ENCODE results near the gene ARMC10. TPM values are rescaled to one million over a fixed set of nuclear protein-coding genes. Genes with fewer than 3 reads are reported as not detected.
"Not testable (repeated sequence)": the region's sequence is repeated elsewhere in the genome, so short reads cannot be mapped to it uniquely, and the experiment has no call there.

The ARMC10 gene
- 20.0 TPM for polyA plus RNA-seq (ENCODE audit: insufficient read length)

GRCh38 chr7:103074519-103075336, at the start of gene ARMC10, which contains the start of gene FBXL13:
Gene ARMC10 (plus strand): TSS chr7:103075140. CDS start chr7:103075273, 133 bp downstream.
Gene FBXL13 (minus strand): TSS chr7:103074796.
- peak; percentile 94 for DNase-seq

DNA sequence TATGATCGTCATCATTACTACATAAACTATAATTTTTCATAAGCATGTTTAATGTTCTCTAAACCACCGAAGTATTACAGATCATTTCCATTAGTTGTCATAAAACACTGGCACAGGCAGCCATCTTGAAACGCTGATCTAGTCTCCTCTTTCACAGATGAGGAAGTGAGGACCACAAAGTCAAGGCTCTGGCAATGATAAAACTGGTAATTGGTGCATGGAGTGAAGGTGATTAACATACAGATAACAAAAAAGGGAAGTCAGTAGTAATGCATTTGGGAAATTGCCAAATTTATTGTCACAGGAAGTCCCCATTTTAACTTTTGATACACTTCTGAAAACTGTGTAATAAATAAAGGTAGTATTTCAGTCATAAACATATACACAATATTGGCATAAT, 49.6 kb upstream of the ARMC10 start:
- DNase-seq: no peak

DNA sequence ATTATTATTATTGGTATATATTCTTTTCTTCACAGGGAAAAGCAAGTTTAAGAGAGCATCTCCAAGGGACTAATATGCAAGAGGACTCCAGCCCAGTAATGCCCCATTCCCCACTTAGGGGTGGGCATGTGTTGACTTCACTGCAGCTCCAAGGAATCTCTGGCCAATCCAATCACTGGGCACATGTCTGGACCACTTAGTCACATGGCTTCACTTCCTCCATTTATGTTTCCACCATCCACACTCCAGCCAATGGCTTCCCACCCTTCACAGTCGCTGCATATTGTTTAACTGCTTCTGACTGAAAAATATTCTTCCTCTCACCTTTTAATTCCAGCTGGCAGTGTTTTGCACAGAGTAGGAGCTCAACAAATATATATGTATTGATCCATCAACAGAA, 43.9 kb upstream of the ARMC10 start:
- no peak for DNase-seq

DNA sequence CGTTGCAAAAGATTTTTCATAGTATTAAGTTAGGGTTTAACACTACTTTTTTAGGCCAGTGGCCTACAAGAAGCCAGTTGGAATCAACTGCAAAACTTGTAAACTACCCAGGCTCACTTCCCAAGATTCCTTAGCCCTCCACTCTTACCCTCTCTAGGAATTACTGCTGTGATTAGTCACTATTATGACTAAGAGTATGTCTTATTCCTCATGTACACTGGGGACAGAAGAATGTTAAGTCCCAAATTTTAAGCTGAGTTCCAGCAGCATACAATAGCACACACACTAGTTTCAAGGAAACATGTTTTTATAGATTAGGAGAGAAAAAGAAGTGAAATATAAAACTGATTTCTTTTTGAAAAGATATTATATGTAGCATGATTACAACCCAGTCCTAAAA, 43.2 kb upstream of the ARMC10 start:
- no peak for DNase-seq

DNA sequence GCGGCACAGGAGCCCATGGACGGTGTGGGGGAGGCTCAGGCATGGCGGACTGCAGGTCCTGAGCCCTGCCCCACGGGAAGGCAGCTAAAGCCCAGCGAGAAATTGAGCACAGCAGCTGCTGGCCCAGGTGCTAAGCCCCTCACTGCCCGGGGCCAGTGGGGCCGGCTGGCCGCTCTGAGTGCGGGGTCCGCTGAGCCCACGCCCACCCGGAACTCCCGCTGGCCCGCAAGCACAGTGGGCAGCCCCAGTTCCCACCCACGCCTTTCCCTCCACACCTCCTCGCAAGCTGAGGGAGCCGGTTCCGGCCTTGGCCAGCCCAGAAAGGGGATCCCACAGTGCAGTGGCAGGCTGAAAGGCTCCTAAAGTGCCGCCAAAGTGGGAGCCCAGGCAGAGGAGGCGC, 40.6 kb upstream of the ARMC10 start:
- not testable (repeated sequence) for DNase-seq

DNA sequence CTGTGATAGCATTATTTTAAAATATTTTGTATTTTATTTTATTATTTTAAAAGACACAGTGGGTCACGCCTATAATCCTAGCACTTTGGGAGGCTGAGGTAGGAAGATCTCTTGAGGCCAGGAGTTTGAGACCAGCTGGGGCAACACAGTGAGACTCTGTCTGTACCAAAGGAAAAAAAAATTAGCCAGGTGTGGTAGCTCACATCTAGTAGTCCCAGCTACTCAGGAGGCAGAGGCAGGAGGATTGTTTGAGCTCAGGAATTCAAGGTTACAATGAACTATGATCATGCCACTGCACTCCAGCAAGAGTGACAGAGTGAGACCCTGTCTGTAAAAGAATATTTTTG, 37.5 kb upstream of the ARMC10 start:
- DNase-seq: no peak

DNA sequence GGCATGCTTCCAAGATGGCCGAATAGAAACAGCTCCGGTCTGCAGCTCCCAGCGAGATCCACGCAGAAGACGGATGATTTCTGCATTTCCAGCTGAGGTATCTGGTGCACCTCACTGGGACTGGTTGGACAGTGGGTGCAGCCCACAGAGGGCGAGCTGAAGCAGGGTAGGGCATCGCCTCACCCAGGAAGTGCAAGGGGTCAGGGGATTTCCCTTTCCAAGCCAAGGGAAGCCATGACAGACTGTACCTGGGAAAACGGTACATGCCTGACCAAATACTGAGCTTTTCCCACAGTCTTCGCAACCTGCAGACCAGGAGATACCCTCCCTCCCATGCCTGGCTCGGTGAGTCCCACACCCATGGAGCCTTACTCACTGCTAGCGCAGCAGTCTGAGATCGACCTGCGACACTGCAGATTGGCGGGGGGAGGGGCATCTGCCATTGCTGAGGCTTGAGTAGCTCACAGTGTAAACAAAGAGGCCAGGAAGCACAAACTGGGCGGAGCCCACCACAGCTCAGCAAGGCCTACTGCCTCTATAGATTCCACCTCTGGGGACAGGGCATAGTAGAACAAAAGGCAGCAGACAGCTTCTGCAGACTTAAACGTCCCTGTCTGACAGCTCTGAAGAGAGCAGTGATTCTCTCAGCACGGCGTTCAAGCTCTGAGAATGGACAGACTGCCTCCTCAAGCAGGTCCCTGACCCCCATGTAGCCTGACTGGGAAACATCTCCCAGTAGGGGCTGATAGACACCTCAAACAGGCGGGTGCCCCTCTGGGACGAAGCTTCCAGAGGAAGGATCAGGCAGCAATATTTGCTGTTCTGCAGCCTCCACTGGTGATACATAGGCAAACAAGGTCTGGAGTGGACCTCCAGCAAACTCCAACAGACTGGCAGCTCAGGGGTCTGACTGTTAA, 36.9 kb upstream of the ARMC10 start:
- DNase-seq: not testable (repeated sequence)

DNA sequence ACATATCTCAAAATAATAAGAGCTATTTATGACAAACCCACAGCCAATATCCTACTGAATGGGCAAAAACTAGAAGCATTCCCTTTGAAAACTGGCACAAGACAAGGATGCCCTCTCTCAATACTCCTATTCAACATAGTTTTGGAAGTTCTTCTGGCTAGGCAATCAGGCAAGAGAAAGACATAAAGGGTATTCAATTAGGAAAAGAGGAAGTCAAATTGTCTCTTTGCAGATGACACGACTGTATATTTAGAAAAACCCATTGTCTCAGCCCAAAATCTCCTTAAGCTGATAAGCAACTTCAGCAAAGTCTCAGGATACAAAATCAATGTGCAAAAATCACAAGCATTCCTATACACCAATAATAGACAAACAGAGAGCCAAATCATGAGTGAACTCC, 33.1 kb upstream of the ARMC10 start:
- not testable (repeated sequence) for DNase-seq

DNA sequence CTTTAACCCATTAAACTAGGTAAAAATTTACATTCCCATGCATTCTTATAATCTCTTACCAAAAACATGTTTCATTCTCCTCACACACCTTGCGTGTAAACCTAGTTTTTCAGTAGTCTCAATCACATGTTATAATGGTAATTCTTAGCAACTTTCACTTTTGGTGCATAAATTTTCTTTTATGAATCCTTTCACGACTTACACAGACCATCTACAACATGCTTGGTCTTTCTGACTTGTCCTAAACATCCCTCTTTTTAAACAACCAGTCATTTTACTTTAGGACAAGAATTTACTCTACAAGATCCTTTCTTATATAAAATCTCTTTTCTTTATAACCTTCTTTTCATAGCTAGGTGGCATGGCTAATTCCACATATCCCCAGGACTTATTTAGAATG, 26.1 kb upstream of the ARMC10 start:
- no peak for DNase-seq

- no peak for DNase-seq
Measured at GRCh38 chr7:103051519-103051918, 23.4 kb upstream of the ARMC10 start.

GRCh38 chr7:103056006-103056405, 18.9 kb upstream of the ARMC10 start:
- not testable (repeated sequence) for DNase-seq

- no peak for DNase-seq
Measured at GRCh38 chr7:103058122-103058521, 16.8 kb upstream of the ARMC10 start.

GRCh38 chr7:103059471-103059870, 15.5 kb upstream of the ARMC10 start:
- no peak for DNase-seq

GRCh38 chr7:103063895-103064294, 11.0 kb upstream of the ARMC10 start:
- DNase-seq: no peak

- no peak for DNase-seq
Measured at GRCh38 chr7:103065667-103066066, 9.3 kb upstream of the ARMC10 start.

- DNase-seq: no peak
Measured at GRCh38 chr7:103068414-103069403, 6.2 kb upstream of the ARMC10 start.

DNA sequence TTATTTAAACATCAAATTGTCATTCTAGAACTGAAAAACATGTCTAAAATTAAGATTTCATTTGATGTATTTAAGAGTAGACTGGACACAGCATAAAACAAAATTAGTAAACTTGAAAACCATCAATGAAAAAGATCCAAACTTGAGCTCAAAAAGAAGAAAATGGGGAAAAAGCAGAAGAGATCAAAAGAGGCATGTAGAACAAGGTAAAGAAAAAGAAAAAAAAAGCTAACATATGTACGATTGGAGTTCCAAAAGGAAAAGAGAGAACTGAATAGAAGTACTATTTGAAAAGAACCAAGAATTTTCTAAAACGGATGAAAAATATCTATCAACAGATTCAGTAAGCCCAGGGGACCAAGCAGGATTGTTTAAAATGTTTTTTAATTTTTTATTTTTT, 3.9 kb upstream of the ARMC10 start:
- no peak for DNase-seq

DNA sequence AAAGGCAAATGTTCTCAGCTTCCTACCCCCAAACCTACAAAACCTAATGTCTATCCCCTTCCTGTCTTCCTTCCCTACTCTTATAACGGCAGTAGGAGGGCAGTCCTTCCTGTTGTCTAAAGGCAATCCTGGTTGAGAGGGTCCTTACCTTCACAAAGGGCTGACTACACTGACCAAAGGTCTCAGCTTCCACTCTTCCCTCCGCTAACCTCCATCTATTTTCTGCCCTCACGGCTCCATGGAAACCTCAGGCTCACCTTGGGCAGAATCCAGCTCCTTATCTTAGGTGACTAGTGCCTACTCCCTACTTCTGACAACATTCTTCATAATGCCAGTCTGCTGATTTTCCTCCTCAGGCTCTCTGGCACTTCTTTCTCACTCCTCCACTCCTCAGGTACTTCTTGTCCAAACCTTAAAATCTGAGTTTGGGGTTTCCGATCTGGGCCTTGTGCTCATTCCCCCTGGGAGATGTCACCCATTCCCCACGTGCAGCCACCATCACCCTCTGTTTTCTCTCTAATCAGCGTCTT, 886 bp upstream of the ARMC10 start:
- DNase-seq: peak; percentile 16

DNA sequence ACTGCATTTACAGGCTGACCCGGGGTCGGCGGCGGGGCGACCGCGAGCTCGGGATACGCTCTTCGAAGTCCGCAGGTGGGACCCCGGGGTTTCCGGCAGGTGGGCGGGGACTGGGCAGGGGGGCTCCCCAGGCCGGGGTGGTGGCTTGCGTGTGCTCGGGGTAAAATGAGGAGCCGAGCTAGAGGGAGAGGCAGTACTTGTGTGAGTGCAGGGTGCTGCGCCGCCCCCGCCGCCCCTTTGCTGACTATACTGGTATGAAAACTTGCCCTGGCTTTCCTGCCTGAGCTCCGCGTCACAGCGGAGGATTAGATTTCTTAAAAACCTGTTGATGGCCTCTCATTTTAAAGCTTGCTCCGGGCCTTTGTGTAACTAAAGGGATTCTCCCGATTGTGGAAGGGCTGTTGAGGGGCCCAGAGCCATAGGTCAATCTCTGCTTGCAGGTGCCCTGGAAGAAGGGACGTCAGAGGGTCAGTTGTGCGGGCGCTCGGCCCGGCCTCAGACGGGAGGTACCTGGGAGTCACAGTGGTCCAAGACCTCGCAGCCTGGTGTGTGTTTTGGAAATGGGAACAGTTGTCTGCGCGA, 488 bp downstream of the ARMC10 start:
- DNase-seq: peak; percentile 54

- DNase-seq: no peak
Measured at GRCh38 chr7:103076764-103077163, 1.8 kb downstream of the ARMC10 start.

GRCh38 chr7:103077318-103077717, 2.4 kb downstream of the ARMC10 start:
- no peak for DNase-seq

- not testable (repeated sequence) for DNase-seq
Measured at GRCh38 chr7:103078226-103078625, 3.3 kb downstream of the ARMC10 start.
